SK-N-SH (cell line): Measurements from ENCODE around the gene RASAL2. TPM values are rescaled to one million over a fixed set of nuclear protein-coding genes. Genes with fewer than 3 reads are reported as not detected.
"Not testable (repeated sequence)": the region's sequence is repeated elsewhere in the genome, so short reads cannot be mapped to it uniquely, and the experiment has no call there.

ENCODE experiments used
- CTCF ChIA-PET: fragments of 300-600, 350-600 bp; formaldehyde crosslinking; extraction: SDS; loops from one replicate; lab custom pipeline; 2021; lab: Yijun Ruan, JAX
- POLR2A ChIA-PET: fragments of 350-600 bp; sonication (Branson Sonifier 250); formaldehyde crosslinking; extraction: SDS; loops from one replicate; lab custom pipeline; 2020; ENCODE audit warnings: antibody characterized with exemption, inconsistent platforms; lab: Yijun Ruan, JAX
- DNase-seq: peaks from one replicate; pipeline ENCODE4 v3.0.0; 2012
- H2AFZ ChIP-seq: fragments of 200-600 bp; sonication (generic); 2 replicates; pipeline ENCODE4 v1.8.1; 2016; ENCODE audit warnings: antibody characterized with exemption, mild to moderate bottlenecking, low read depth
- H3F3A ChIP-seq: fragments of 200-600 bp; sonication (generic); replicated peaks from 2 replicates; pipeline ENCODE3; 2016; ENCODE audit warnings: antibody characterized with exemption, mild to moderate bottlenecking; ENCODE audit not compliant: insufficient read depth
- H3K27ac ChIP-seq, 2 experiments: fragments of 200-500 bp in 1 of 2; fragments of 200-600 bp in 1 of 2; sonication (Bioruptor generic) in 1 of 2; sonication (generic), shearing (Covaris generic) in 1 of 2; 2 replicates each; pipeline versions ENCODE4 v1.5.1 to v1.6.1; 2014 to 2016; ENCODE audit warnings: low read depth in 2 of 2, inconsistent platforms in 1 of 2, low read length in 1 of 2, mild to moderate bottlenecking in 1 of 2, mixed read lengths in 1 of 2
- H3K27me3 ChIP-seq: fragments of 200-600 bp; sonication (generic), shearing (Covaris generic); 2 replicates; pipeline ENCODE4 v1.6.1; 2016; ENCODE audit warnings: mixed run types; ENCODE audit not compliant: insufficient read depth
- H3K36me3 ChIP-seq, 2 experiments: fragments of 200-500 bp in 1 of 2; fragments of 200-600 bp in 1 of 2; sonication (Bioruptor generic) in 1 of 2; sonication (generic) in 1 of 2; replicated peaks in 1 of 2; 2 replicates each; pipeline versions ENCODE3 to v1.5.1; 2014 to 2016; ENCODE audit warnings: low read length in 1 of 2, mild to moderate bottlenecking in 1 of 2; ENCODE audit not compliant: insufficient read depth in 2 of 2, control insufficient read depth in 1 of 2
- H3K4me1 ChIP-seq, 2 experiments: fragments of 200-500 bp in 1 of 2; fragments of 200-600 bp in 1 of 2; sonication (Bioruptor generic) in 1 of 2; sonication (generic), shearing (Covaris generic) in 1 of 2; 2 replicates each; pipeline versions ENCODE4 v1.5.1 to v1.6.1; 2014 to 2016; ENCODE audit warnings: low read depth in 1 of 2, low read length in 1 of 2, mixed run types in 1 of 2; ENCODE audit not compliant: insufficient read depth in 2 of 2, control insufficient read depth in 1 of 2
- H3K4me2 ChIP-seq: fragments of 200-600 bp; sonication (generic), shearing (Covaris generic); 2 replicates; pipeline ENCODE4 v1.6.1; 2017; ENCODE audit warnings: mixed run types
- H3K4me3 ChIP-seq, 2 experiments: fragments of 200-500 bp in 1 of 2; fragments of 200-600 bp in 1 of 2; sonication (Bioruptor generic) in 1 of 2; sonication (generic), shearing (Covaris generic) in 1 of 2; 2 replicates each; pipeline versions ENCODE4 v1.5.1 to v1.8.1; 2014 to 2016; ENCODE audit warnings: low read depth in 2 of 2, inconsistent platforms in 1 of 2, low read length in 1 of 2, mild to moderate bottlenecking in 1 of 2, mixed read lengths in 1 of 2, moderate library complexity in 1 of 2
- H3K79me2 ChIP-seq: fragments of 200-600 bp; sonication (generic); 2 replicates; pipeline ENCODE4 v1.8.1; 2017; ENCODE audit warnings: mild to moderate bottlenecking; ENCODE audit not compliant: insufficient read depth
- H3K9ac ChIP-seq: fragments of 200-600 bp; sonication (generic); 2 replicates; pipeline ENCODE4 v1.6.1; 2017; ENCODE audit warnings: mixed run types
- H3K9me2 ChIP-seq: fragments of 200-600 bp; sonication (generic); 2 replicates; pipeline ENCODE4 v1.6.1; 2017; ENCODE audit warnings: mixed run types
- H3K9me3 ChIP-seq: fragments of 200-600 bp; sonication (generic); 2 replicates; pipeline ENCODE4 v1.6.1; 2017; ENCODE audit warnings: mixed run types, mild to moderate bottlenecking, moderate library complexity
- H4K20me1 ChIP-seq: fragments of 200-600 bp; sonication (generic); 2 replicates; pipeline ENCODE4 v1.6.1; 2017; ENCODE audit warnings: mild to moderate bottlenecking, mixed run types; ENCODE audit not compliant: insufficient read depth
- EP300 ChIP-seq, 2 experiments: IDR thresholded peaks; 2 replicates each; pipeline versions ENCODE4 v1.4.0 to v1.6.1; 2012; ENCODE audit warnings: borderline replicate concordance in 1 of 2, low read depth in 1 of 2, low read length in 1 of 2
- EZH2phosphoT487 ChIP-seq: fragments of 200-600 bp; sonication (generic); IDR thresholded peaks from 2 replicates; pipeline ENCODE4 v1.6.1; 2017; ENCODE audit warnings: low read depth, mixed run types, mild to moderate bottlenecking, antibody characterized with exemption, moderate library complexity, borderline replicate concordance
- FOSL2 ChIP-seq: IDR thresholded peaks from 2 replicates; pipeline ENCODE4 v1.4.0; 2012; ENCODE audit warnings: low read depth, mild to moderate bottlenecking, moderate library complexity, borderline replicate concordance
- FOXJ3 ChIP-seq: sonication (generic); formaldehyde crosslinking; IDR thresholded peaks from 2 replicates; pipeline ENCODE4 v1.5.1; 2020; ENCODE audit warnings: mild to moderate bottlenecking, missing genetic modification reagents
- GATA2 ChIP-seq: sonication (generic); formaldehyde crosslinking; IDR thresholded peaks from 2 replicates; pipeline ENCODE4 v1.5.0; 2020; ENCODE audit warnings: mild to moderate bottlenecking, missing genetic modification reagents
- MXI1 ChIP-seq: IDR thresholded peaks from 2 replicates; pipeline ENCODE4 v1.6.1; 2012; ENCODE audit warnings: mild to moderate bottlenecking, low read depth, low read length, improper control_type of control experiment
- NRF1 ChIP-seq: IDR thresholded peaks from 2 replicates; pipeline ENCODE4 v1.6.1; 2012; ENCODE audit warnings: low read depth, mild to moderate bottlenecking, low read length
- SMC3 ChIP-seq: IDR thresholded peaks from 2 replicates; pipeline ENCODE4 v1.6.1; 2012; ENCODE audit warnings: low read depth, low read length, improper control_type of control experiment
- TCF12 ChIP-seq: IDR thresholded peaks from 2 replicates; pipeline ENCODE4 v1.4.0; 2012
- WGBS: methylation state at CpG from one replicate; pipeline ENCODE4 v1.1.6; 2017; ENCODE audit warnings: low lambda C conversion rate; 5-methylcytosine and 5-hydroxymethylcytosine counted together
- polyA plus RNA-seq, 3 experiments: library from polyadenylated mRNA; depleted of rRNA; stranded (reverse); fragments of >200 nt; gene quantifications; 2 replicates each; pipeline ENCODE4 v1.2.3, GENCODE V29; 2012
- TF ChIP-seq, protein P1 (sequence below): fragments of 150-350 bp; IDR thresholded peaks from 2 replicates; pipeline ENCODE4 v1.6.1; 2017; ENCODE audit warnings: antibody characterized with exemption, low read length, low read depth, borderline replicate concordance
- TF ChIP-seq, protein P2 (sequence below): fragments of 200-600 bp; sonication (generic); IDR thresholded peaks from 2 replicates; pipeline ENCODE4 v1.6.1; 2017; ENCODE audit warnings: antibody characterized with exemption, mild to moderate bottlenecking, moderate library complexity
- TF ChIP-seq, protein P3 (sequence below): IDR thresholded peaks from 2 replicates; pipeline ENCODE4 v1.4.0; 2012; ENCODE audit warnings: low read depth
- TF ChIP-seq, protein P4 (sequence below): IDR thresholded peaks from 2 replicates; pipeline ENCODE4 v1.6.1; 2012; ENCODE audit warnings: mild to moderate bottlenecking, low read depth, low read length, moderate library complexity

RASAL2 gene
- polyA plus RNA-seq, 1 of the 3 experiments (the other 2 are of a cell fraction): 6.9 TPM

DNA sequence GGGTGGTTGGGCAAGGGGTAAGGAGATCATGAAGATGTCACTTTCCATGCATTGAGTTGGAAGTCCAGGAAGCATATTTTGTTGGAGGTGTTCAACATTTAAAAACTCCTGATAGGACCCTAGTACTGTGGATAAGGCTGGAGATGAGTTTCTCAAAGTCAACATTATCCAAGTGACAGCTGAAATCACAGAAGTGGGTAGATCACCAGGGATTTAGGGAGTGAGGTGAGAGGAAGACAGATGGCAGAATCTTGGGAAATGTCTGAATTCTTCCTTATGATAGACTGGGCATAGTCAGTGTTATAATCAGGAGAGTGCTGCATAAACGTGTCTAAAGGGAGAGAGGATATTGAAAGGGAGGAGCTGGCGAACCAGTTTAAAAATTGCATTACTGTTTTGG, 5.3 kb upstream of the RASAL2 start:
- H3F3A ChIP-seq: peaks cover 4% of the 10 kb centered on the region
- peaks cover 6% of the 10 kb centered on the region; the same call in 1 of the 2 replicates for H3K79me2 ChIP-seq
- TF ChIP-seq FOXJ3 (no peak), TCF12 (no peak), EP300 (IDR thresholded peaks at IDR 0.05; ENCODE audit: borderline replicate concordance in 1 of 2, low read depth in 1 of 2, low read length in 1 of 2) (no peak), SMC3 (no peak), GATA2 (CRISPR knock-in tag) (no peak), FOSL2 (no peak), EZH2phosphoT487 (no peak), NRF1 (no peak), MXI1 (no peak)
- TF ChIP-seq, protein P1, sequence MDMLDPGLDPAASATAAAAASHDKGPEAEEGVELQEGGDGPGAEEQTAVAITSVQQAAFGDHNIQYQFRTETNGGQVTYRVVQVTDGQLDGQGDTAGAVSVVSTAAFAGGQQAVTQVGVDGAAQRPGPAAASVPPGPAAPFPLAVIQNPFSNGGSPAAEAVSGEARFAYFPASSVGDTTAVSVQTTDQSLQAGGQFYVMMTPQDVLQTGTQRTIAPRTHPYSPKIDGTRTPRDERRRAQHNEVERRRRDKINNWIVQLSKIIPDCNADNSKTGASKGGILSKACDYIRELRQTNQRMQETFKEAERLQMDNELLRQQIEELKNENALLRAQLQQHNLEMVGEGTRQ: no peak
- TF ChIP-seq, protein P2, sequence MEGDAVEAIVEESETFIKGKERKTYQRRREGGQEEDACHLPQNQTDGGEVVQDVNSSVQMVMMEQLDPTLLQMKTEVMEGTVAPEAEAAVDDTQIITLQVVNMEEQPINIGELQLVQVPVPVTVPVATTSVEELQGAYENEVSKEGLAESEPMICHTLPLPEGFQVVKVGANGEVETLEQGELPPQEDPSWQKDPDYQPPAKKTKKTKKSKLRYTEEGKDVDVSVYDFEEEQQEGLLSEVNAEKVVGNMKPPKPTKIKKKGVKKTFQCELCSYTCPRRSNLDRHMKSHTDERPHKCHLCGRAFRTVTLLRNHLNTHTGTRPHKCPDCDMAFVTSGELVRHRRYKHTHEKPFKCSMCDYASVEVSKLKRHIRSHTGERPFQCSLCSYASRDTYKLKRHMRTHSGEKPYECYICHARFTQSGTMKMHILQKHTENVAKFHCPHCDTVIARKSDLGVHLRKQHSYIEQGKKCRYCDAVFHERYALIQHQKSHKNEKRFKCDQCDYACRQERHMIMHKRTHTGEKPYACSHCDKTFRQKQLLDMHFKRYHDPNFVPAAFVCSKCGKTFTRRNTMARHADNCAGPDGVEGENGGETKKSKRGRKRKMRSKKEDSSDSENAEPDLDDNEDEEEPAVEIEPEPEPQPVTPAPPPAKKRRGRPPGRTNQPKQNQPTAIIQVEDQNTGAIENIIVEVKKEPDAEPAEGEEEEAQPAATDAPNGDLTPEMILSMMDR: no peak
- TF ChIP-seq, protein P3, sequence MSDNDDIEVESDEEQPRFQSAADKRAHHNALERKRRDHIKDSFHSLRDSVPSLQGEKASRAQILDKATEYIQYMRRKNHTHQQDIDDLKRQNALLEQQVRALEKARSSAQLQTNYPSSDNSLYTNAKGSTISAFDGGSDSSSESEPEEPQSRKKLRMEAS: no peak
- TF ChIP-seq, protein P4, sequence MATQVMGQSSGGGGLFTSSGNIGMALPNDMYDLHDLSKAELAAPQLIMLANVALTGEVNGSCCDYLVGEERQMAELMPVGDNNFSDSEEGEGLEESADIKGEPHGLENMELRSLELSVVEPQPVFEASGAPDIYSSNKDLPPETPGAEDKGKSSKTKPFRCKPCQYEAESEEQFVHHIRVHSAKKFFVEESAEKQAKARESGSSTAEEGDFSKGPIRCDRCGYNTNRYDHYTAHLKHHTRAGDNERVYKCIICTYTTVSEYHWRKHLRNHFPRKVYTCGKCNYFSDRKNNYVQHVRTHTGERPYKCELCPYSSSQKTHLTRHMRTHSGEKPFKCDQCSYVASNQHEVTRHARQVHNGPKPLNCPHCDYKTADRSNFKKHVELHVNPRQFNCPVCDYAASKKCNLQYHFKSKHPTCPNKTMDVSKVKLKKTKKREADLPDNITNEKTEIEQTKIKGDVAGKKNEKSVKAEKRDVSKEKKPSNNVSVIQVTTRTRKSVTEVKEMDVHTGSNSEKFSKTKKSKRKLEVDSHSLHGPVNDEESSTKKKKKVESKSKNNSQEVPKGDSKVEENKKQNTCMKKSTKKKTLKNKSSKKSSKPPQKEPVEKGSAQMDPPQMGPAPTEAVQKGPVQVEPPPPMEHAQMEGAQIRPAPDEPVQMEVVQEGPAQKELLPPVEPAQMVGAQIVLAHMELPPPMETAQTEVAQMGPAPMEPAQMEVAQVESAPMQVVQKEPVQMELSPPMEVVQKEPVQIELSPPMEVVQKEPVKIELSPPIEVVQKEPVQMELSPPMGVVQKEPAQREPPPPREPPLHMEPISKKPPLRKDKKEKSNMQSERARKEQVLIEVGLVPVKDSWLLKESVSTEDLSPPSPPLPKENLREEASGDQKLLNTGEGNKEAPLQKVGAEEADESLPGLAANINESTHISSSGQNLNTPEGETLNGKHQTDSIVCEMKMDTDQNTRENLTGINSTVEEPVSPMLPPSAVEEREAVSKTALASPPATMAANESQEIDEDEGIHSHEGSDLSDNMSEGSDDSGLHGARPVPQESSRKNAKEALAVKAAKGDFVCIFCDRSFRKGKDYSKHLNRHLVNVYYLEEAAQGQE: no peak
- H3K4me3 ChIP-seq: no peak overlapping the region
- H3K4me1 ChIP-seq: peaks cover 0 to 7% of the 10 kb centered on the region in 2 experiments; a peak in 2 of 4 replicates
- H3K27ac ChIP-seq: no peak overlapping the region
- ChIA-PET POLR2A (no interaction called here), CTCF (interaction anchor here (0.8 to 1.0 kb wide), 2 partner anchors 57 to 102 kb away, joined by 3 to 7 read pairs; no protein-coding TSS in a partner anchor)
- no peaks in the 10 kb centered on the region for H3K27me3 ChIP-seq
- H2AFZ ChIP-seq: no peak overlapping the region
- no peak for DNase-seq
- H3K36me3 ChIP-seq: no peaks in the 10 kb centered on the region
- no peak overlapping the region for H3K9ac ChIP-seq
- WGBS: 74% methylated on average over 2 of the region's 2 CpGs
- no peaks in the 10 kb centered on the region for H4K20me1 ChIP-seq
- H3K4me2 ChIP-seq: no peak overlapping the region
- H3K9me2 ChIP-seq: no peaks in the 10 kb centered on the region
- no peaks in the 10 kb centered on the region for H3K9me3 ChIP-seq

DNA sequence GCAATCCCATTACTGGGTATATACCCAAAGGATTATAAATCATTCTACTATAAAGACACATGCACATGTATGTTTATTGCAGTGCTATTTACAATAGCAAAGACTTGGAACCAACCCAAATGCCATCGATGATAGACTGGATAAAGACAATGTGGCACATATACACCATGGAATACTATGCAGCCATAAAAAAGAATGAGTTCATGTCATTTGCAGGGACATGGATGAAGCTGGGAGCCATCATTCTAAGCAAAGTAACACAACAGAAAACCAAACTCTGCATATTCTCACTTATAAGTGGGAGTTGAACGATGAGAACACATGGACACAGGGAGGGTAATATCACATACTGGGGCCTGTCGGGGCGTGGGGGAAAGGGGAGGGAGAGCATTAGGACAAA, 2.5 kb upstream of the RASAL2 start:
- H3K4me2 ChIP-seq, H2AFZ ChIP-seq, H3K27ac ChIP-seq, CTCF ChIA-PET, DNase-seq, H4K20me1 ChIP-seq, H3K27me3 ChIP-seq, H3F3A ChIP-seq, H3K9me3 ChIP-seq, H3K9ac ChIP-seq, H3K4me3 ChIP-seq, H3K36me3 ChIP-seq, H3K9me2 ChIP-seq: not testable (repeated sequence)
- Histone ChIP-seq H3K79me2 (peaks cover 27% of the 10 kb centered on the region), H3K4me1 (peaks cover 0 to 20% of the 10 kb centered on the region in 2 experiments; a peak in 3 of 4 replicates)
- WGBS: 95% methylated on average over 4 of the region's 4 CpGs
- POLR2A ChIA-PET: interaction anchor here (0.6 kb wide), 1 partner anchor 1581 kb away, joined by 3 read pairs; no protein-coding TSS in a partner anchor
